GM21367 (cell line): ENCODE measurements around the gene MED13L.
"Not testable (repeated sequence)": the region's sequence is repeated elsewhere in the genome, so short reads cannot be mapped to it uniquely, and the experiment has no call there.

Experiments used
- ATAC-seq: cut with Tn5 transposase; IDR thresholded peaks from one replicate; pipeline ENCODE4 v1.9.1; 2021; ENCODE audit not compliant: unreplicated experiment

Gene MED13L

DNA sequence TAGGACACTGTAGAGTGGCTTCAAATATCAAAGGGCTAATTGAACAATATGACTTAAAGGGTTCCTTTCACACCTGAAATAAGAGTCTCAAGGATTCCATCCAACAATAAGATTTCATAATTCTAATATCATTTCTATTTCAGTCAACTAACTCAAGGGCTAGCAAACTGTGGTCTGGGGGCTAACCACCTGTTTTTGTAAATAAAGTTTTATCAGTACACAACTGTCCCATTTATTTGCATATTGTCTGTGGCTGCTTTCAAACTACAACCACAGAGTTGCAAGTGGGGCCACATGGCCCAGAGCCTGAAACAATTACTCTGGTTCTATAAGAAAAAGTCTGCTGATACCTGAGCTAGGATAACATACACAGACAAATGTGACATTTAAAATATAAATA is 29.1 kb downstream of the MED13L start:
- ATAC-seq = no peak

DNA sequence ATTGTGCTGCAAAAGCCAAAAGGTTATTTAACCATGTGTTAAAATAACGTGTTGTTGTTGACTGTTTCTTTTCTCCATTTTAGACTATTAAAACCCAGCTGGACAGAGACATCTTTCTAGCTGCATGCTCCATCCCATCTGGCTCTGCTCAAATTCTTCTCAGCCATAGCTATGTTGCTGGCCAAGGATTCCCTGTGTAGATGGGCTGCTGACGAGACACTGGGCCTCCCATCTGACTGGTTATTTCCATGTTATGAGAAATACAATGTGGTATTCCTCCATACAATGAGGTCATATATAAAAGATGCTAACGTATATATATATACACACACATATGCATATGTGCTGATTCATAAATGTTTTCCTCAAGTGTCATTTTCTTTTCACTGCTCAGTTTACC is 30.1 kb downstream of the MED13L start:
- ATAC-seq = no peak

DNA sequence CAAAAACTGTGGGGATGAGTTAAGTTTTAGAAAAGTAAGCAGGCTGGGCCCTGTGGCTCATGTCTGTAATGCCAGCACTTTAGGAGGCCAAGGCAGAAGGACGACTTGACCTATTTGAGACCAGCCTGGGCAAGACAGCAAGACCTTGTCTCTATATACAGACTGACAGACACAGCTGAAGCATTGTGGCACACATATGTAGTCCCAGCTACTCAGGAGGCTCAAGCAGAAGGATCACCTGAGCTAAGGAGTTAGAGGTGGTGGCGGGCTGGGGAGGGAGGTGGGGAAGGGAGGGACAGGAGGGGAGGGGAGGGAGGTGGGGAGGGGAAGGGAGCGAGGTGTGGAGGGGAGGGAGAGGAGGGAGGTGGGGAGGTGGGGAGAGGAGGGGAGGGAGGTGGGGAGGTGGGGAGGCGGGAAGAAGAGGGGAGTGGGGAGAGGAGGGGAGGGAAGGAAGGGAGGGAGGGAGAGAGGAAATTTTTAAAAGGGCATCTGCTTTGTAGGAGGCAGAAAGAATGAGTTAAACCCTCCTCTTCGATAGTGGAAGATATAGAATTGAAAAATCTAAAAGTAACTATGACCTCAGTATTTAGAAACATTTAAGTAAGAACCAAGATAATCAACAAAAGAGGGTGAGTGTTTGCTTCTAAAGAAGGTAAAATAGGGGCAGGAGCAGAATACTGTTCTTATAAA is 30.9 kb downstream of the MED13L start:
- ATAC-seq = no peak

DNA sequence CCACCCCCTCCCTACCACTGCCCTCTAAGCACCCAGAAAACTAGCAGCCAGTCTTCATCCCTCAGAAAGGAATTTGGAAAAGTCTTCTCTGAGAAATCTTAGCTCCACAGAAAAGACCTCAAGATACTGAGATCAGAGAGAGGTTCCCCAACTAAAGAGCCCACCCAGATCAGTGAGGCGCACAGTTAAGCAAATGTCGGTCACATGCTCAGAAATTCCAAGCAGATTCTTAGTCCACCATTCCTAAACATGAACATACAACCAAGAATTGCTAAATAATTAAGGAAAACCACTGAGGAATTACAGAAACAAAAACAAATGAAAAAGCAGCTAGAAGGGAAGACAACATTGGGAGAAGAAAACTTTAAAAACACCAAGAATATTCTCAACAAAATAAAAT is 32.3 kb downstream of the MED13L start:
- no peak for ATAC-seq

DNA sequence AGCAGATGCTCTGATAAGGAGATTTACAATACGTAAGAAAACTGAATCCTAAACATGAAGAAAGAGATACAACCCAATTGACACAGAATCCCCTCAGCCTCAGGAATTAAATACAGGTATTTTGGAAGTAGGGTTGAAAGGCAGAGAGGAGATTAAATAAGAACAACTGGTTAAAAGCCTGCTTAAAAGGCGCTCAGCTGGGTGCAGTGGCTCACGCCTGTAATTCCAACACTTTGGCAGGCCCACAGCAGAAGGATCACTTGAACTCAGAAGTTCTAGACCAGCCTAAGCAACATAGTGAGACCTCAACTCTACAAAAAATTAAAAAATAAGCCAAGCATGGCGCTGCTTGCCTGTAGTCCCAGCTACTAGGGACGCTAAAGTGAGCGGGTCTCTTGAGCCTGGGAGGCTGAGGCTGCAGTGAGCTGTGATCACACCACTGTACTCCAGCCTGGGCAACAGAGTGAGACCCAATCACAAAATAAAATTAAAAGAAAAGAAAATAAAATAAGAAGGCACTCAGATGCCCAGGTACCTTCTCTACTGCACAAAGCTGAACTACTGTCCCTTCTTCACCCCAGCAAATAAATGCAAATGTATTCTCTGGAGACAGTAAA is 32.9 kb downstream of the MED13L start:
- no peak for ATAC-seq

DNA sequence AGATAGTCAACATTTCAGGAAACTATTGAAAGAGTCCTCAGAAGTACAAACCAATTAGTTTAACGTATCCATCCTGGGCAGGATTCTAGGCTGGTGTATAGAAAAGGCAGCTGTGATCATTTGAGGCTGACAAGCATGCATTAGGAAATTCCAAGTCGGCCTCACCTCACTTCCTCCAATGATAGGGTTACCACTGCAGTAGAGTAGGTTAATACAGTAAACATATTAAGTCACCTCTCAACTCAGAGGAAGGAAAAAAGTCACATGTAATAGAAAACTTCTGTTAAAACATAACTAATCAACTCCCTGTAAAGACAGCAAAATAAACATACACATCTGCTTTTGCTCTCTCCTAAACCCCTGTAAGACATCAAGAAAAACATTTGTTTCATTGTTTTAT is 33.5 kb downstream of the MED13L start:
- no peak for ATAC-seq

DNA sequence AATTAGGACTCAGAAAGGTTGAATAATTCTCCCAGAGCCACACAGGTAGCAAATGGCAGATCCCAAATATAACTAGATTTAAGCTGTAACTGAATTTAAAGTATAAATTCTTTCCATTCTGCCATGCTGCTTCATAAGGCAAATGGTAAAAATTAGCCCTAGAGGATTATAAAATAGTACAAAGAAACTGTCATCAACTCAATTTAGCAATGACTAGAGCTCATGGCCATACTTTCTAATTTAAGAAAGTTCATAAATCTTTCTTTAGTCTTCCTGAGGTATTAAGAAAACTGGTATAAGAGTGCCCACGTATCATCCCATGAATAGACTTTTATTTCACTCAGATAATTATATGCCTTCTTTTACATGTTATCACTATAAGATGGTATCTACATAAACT is 34.8 kb downstream of the MED13L start:
- no peak for ATAC-seq

DNA sequence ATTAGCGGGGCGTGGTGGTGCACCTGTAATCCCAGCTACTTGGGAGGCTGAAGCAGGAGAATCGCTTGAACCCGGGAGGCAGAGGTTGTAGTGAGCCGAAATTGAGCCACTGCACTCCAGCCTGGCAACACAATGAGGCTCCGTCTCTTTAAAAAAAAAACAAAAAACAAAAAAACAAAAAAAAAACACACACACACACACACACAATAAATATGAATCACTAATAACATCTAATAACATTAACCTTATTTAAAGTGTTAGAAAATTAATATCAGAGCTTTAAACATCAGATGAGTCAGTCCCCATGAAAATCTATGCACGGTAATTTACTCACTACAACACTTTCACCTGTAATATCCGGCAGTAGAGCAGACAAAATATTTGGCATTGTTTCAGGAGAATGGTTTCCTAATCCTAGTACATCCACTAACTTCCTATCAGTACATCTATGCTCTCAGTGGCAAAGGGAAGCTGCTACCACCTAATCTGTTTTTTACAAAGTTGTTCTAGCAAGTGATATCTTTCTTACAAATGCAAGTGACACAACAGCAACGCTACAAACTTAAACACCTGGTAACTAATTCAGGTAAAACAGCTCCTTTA is 36.2 kb downstream of the MED13L start:
- no peak for ATAC-seq

DNA sequence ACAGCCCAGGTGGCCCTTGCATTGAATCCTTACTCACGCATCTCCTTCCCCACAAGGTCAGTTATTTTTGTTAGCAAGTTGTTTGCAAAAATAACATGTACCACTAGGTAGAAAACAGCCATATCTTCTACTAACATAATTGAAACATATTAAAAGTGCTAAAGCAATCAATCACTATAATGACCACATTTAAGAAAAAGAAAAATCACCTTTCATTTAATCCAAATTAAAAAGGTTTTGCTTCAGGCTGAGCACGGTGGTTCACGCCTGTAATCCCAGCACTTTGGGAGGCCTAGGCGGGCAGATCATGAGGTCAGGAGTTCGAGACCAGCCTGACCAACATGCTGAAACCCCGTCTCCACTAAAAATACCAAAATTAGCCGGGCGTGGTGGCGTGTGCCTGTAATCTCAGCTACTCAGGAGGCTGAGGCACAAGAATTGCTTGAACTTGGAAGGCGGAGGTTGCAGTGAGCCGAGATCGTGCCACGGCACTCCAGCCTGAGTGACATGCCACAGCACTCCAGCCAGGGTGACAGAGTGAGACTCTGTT is 38.8 kb downstream of the MED13L start:
- ATAC-seq = not testable (repeated sequence)

DNA sequence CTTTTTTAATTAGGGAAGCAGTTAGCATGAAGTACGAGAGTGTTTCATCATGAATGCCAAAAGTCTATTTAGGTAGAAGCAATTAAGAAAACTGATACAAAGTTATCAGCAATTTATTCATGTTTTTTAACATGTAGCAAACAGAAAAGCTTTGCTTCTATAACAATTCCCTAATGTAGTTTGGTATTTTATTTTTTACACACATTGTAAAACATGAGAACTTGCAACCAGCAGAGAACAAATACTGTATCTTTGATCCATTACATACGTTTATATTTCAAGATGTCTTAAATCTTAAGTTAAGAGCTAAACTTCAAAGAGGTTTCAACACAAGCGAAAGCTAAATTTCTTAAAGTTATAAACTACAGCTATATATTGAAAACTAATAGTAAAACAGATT is 39.3 kb downstream of the MED13L start:
- no peak for ATAC-seq

DNA sequence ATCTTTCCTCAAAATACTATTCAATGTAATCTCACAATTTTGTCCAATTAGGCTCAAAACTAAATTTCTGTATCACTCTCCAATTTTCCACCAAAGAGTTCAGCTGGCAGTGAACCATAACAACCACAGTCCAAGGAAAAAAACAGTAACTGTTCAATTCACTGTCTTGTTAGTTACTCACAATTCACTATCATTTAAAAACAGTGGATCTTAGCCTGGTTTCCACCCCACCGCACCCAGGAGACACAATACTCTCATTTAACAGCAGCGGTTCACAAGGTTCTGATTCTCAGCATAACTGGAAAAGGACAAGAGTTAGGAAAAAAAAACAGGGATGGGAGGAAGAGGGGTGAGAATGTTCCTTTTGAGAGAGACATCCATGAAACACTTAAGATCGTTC is 40.5 kb downstream of the MED13L start:
- ATAC-seq = no peak

DNA sequence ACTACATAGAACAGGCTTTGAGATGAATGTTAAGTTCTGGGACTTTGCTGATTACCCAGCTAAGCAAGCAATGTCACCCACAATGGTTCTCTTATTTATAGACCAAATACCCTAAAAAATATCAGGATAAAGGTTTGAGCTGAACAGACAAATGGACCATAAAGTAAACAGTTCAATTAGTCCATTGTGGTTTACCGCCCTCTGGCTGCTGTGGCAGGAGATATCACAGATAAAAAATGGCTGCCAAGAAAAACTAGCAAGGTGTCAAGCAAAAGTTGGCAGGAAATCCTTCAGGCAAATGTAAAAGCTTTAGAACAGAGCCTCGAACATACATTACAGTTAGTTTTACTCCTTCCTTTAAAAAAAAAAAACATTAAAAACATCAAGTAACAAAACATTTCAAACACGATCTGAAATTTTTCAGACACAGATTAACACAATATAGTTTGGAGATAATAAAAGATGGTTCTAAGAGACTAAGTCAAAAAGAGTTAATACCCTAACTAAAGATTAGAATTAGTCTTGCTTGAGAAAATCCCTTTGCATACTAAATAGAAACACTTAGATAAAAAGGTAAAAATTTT is 41.3 kb downstream of the MED13L start:
- no peak for ATAC-seq

DNA sequence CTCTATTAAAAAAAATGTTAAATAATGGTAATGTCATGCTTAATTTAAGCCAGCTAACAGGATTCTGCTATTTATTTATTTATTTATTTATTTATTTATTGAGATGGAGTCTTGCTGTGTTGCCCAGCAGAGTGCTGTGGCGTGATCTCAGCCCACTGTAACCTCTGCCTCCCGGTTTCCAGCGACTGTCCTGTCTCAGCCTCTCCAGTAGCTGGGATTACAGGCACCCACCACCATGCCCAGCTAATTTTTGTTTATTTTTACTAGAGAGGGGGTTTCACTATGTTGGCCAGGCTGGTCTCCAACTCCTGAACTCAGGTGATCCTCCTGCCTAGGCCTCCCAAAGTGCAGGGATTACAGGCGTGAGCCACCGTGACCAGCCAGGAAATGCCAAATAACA is 43.3 kb downstream of the MED13L start:
- not testable (repeated sequence) for ATAC-seq

DNA sequence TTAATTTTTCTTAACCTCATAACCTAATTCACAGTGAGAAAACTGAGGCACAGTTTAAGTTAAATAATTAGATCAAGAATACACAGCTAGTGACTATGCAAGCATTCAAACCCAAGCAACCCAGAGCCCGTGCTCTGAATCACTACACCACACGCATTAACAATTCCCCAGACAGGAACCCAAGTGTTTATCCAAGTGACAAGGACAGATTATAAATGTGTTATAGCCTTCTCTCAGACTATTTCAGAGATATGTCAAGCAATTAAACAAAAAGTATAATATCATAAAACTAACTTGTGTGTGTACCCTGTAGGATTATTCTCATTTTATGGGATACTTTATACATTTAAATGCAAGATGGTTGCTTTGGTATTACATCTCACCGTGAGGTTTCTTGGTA is 43.8 kb downstream of the MED13L start:
- ATAC-seq = no peak

DNA sequence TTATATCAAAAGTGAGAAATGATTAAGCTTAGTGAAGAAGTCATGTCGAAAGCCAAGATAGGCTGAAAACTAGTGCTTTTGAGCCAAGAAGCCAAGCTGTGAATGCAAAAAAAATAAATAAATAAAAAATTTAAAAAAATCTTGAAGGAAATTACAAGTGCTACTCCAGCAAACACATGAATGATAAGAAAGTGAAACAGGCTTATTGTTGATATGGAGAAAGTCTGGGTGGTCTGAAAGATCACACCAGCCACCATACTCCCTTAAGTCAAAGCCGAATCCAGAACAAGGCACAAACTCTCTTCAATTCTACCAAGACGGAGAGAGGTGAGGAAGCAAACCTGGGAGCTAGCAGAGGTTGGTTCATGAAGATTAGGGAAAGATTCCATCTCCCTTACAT is 49.7 kb downstream of the MED13L start:
- ATAC-seq = no peak

DNA sequence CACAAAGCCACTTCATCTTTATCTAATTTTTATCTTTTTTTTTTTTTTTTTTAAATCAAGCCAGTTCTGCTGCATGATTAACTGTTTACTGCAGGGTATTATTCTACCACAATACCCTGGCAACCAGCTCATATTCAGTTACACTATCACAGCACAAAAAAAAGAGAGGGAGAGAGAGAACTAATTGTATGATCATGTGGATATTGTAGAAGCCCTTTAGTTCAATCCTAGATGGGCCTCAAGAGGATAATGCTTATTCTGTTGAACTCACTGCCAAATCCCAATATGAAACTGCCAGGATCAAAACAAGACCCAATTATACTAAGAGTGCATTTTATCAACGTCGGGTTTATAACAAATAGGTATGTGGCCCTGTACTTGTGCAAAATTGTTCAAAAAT is 51.5 kb downstream of the MED13L start:
- no peak for ATAC-seq

DNA sequence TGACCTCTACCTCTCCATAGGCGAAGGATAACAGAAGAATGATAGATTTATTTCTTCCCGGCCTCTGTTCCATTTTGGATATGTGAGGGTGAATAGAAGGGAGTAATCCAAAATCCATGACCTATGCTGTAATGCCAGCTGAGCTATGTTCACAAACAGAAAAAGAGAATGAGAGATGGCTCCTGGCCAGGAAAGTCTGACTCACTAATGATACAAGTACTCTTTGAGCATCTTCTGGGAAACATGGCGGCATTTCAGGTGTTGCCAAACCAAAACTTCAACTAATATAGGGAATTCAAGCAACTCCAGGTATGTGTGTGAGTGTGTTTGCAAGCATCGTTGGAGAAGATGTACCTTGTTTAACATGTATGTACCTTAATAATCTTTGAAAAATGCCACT is 55.1 kb downstream of the MED13L start:
- no peak for ATAC-seq

DNA sequence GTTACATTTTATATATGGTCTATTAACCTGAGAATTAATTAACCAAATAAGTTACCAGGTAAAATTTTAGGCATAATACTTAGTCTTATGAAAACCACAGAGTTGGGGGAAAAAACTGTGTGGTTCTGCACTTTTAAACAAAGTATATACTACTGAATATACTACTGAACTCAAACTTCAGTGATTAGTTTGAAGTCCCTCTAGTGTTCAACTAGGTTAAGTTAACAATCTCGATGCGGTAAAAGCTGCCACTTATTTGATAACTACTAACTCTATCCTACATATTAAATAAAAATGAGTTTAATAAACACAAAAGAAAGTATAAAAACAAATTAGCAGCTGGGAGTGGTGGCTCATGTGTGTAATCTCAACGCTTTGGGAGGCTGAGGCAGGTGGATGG is 56.7 kb downstream of the MED13L start:
- no peak for ATAC-seq

DNA sequence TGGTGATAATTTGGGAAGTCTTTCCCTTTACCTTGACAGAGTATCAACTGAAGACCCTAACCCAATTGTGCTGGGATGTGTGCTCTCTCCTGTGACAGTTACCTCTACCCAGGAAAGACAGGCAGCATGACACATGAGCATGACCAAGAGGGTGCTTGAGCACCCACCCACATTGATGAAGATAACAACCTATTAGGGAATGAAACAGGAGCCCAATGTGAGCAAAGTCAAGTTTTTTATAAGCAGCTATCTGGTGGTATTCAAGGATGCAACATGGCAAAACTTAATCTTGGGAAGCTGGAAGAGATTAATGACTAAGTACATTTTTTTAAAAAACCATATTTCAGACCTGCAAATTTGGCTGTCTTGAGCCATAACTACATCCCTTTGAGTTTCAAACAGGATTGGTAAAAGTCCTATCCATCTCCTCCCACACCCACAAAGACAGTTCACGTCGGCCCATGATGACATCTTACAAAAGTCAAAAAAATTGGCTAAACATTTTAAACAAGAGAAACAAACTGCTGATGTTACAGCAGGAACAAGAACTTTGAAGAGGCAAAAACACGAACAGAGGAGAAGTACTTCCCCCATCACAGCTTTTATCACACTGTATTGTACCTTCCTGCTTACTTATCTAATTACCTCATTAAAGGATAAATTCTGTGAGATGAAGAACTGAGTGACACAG is 60.3 kb downstream of the MED13L start:
- ATAC-seq = no peak

DNA sequence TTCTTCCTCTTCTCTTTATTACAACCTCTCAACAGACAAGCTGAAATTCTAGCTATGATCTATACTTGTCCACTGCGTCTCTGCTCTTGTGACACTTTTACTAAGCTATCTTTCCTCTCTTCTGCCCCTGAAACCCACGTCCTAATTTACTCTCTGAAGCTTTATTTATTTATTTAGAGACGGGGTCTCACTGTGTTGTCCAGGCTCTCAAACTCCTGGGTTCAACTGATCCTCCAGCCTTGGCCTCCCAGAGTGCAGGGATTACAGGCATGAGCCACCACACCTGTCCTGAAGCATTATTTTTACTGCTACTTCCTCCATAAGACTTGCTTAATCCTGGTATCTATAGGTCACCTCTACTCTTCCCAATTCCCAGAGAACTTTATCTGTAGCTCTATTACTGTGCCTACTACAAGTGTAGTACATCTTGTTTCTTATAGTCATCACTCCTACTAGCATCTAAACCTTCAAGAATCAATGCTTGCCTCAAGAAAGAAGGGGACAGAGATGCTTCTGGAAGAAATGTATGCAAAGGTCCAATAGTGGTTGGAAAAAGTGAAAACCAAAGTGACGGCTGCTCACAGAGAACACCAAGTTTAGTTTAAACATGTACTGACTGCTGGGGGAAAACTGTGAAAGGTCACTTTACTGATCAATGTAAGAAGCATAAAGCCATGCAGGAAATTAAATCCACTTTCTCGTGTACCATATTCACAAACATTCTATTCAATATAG is 61.3 kb downstream of the MED13L start:
- ATAC-seq = no peak

DNA sequence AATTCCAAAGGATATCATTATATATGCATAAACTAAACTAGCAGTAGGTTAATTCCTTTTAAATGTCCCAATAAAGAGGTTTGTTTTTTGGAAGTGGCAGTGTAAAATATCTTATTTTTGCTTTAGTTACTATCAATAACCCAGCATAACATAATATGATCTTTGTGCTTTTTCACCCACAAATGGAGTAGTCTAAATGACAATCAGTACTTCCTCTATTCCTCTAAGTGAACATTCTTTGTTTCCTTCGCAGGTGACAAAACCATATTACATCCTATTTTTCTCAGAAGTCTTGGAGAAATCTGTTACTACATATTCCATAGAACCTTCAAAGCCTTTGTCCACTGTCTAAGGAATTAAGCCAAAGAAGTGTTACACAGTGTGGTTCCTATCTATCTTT is 62.5 kb downstream of the MED13L start:
- no peak for ATAC-seq
